IPS-11a (cell line): ENCODE measurements around the gene ACSS2.

Source experiments
- H3K4me3 ChIP-seq: one replicate; pipeline ENCODE4 v1.5.1; 2013; ENCODE audit warnings: low read depth, low read length, control low read depth

The ACSS2 gene

DNA sequence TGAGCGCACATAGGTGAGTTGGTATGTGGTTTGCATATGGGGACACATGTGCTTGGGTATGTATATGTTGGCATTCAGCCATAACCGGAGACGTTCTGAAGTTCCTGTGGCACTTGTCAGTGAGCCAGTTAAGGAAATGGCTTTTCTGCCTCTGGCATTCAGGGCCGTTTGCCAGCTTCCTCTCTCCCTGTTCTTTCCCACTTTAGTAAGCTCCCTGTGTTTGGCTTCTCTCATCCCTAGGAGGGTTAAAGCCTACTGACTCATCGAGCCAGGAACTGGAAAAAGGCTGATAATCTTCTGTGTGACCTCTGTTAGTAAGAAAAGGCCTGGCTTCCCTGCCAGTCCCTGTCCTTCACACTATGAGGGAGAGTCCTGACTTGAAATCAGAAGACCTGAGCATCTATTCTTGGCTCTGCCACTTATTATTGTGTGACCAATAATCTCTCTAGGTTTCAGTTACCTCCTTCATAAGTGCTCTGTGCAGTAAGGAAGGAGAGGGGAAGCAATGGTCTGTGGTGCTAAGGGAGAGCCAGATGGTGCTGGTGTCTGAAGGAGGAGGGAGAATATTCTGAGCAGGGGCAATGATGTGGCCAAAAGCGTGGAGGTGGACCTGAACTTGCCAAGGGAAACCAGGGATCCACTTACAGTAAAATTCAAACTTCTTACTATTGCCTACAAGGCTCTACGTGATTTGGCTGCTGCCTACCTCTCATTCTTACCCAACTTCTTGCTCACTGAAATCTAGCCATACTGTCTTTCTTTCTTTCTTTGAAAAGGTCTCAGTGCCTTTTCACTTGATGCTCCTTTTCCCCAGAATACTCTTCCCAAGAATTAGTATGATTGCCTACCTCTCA is 31.4 kb downstream of the ACSS2 start:
- H3K4me3 ChIP-seq = no peak overlapping the region

DNA sequence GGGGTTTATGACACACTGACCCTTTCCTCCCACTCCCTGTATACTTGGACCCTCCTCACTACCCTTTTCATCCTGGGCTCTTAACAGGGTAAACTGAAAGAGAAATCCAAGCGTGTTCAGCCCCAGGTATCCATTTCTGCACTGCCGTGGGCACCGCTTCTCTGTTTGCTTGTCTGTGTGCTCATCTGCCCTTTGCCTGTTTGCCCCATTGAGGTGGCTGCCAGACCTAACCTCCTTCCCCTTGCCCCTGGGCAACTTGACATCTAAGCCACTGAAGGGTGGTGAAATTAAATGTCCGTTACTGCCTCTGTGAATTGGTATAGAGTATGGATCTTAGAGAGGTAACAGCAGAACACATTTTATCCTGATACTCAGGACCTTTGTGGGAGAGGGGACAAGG is 38.7 kb downstream of the ACSS2 start:
- H3K4me3 ChIP-seq = no peak overlapping the region

DNA sequence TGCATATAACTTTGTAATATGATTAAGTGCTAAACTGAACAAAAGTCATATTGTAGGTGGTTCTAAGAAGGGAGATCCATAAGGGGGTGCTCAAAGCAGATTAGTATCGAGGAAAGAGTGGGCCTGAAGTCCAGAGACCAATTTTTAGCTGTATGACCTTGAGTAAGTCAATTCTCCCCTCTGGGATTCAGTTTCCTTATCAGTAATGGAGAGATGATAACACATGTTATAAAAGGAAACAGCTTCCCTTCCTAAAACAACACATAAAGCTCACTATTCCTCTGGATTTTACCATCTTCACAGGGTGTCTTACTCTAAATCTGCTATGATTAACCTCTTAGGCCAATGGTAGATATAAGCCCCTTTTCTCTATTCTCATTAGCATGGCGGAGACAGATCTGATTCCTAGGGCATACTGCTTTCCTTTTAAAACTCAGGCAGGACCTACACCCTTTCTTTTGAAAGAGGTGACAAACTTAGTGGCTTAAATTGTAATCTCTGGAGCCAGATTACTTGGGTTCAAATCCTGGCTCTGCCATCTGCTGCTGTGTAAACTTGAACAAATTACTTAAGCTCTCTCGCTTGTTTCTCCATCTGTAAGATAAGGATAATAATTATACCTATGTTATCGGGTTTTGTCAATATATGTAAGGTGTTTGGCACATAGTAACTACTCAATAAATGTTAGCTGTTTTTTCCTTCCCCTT is 39.5 kb downstream of the ACSS2 start:
- no peak overlapping the region for H3K4me3 ChIP-seq

DNA sequence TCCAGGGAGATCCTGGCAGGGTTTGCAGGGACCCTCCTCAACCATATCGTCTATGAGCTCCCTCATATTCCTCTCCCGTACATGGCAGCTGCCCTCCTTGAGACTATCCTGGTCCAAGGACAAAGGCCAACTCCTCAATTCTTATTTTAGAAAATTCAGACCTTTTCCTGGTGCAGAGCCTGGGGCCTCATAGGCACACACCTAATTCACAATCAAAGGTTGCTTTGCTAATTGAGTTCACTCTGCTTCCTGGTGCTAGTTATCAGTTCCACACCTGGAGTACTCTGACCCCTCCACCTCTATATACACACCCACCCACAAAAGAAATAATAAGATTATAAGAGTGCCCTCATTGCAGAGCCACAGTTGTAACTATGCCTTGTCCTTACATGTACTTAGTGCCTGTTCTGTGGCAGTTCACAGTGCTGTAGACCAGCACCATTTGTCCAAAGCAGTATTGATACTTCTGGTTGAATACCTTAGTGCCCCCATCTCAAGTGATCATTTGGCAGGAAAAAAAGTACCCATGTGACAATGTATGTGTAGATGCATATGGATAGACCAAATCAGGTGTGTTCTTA is 40.5 kb downstream of the ACSS2 start:
- no peak overlapping the region for H3K4me3 ChIP-seq

DNA sequence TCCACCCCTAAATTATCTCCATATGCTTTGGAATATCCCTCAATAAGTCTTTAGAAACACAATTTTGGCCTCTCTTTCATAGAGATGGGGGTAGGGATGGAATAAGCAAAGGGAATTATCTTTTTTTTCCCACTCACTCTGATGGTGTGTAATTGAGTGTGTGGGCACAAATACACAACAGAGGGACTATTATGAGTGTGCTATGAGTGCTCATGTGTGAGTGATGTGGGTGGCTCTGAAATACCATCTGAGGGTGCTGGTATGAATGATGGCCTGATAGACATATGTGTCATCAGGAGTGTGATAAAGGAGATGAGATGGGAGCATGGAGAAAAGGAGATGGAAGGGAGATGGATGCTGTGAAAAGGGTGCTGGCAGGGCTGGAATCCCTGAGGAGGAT is 43.6 kb downstream of the ACSS2 start:
- H3K4me3 ChIP-seq = no peak overlapping the region

DNA sequence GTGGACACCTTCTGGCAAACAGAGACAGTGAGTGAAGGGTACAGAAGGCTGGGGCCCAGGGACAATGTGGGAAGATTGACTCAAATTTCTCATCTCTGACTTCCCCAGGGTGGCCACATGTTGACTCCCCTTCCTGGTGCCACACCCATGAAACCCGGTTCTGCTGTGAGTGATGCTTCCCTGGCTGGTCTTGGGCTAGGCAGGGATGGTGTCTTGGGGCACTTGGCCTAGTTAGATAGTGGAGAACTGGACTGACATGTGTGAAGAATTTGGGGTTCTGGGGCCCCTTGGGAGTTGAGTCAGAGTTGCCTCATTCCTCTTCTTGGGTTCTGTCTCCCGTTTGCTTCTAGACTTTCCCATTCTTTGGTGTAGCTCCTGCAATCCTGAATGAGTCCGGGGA is 45.0 kb downstream of the ACSS2 start:
- no peak overlapping the region for H3K4me3 ChIP-seq

DNA sequence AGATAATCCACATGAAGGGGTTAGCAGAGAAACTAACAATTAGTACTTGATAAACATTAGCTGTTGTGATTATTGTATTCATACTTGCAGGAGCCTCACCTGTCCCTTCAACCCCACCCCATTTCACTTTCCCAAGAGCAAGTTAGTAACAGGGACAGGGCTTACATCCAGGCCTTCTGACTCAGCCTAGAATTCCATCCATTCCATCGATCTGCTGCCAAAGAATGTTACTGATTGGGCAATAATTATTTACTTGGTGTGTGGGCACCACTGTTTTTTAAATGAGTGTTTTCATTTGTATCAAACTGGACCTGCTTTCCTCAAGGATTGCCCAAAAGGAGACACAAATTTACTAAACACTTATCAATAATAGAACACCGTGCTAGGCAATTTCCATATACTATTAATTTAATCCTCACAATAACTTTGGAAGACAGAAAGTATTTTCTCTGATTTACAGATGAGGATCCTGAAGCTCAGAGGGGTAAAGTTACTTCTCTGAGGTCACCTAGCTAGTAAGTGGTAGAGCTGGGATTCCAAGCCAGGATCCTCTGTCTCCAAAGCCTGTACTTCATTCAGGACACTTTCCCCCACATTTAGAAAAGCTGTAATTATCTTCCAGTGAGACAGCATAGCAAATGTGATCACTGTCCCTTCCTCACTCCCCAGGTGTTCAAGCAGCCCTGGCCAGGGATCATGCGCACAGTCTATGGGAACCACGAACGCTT is 46.4 kb downstream of the ACSS2 start:
- H3K4me3 ChIP-seq = no peak overlapping the region

DNA sequence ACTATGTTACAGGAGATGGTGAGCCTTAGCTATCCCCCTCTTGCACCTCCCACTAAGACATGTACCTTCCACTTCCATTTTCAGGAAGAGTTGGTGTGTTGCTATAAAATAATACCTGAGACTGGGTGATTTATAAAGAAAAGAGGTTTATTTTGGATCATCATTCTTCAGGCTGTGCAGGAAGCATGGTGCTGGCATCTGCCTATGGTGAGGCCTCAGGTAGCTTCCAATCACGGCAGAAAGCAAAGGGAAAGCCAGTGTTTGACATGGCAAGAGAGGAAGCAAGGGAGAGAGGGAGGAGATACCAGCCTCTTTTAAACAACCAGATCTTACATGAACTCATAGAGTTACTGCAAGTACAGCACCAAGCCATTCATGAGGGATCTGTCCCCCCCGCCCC is 47.0 kb downstream of the ACSS2 start:
- no peak overlapping the region for H3K4me3 ChIP-seq

DNA sequence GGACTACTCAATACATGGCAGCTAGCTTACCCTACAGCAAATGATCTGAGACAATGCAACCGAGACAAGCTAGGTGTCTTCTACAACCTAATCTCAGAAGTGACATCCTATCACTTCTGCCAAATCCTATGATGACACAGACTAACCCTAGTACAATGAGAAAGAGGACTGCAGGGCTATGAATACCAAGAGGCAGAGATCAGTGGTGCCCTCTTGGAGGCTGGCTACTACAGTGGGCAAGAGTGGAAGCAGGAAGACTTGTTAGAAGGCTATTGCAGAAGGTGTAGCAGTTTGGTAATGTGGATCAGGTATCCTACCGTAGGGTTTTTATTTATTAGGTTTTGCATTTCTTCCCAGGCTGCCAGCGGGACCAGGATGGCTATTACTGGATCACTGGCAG is 48.9 kb downstream of the ACSS2 start:
- H3K4me3 ChIP-seq = no peak overlapping the region

DNA sequence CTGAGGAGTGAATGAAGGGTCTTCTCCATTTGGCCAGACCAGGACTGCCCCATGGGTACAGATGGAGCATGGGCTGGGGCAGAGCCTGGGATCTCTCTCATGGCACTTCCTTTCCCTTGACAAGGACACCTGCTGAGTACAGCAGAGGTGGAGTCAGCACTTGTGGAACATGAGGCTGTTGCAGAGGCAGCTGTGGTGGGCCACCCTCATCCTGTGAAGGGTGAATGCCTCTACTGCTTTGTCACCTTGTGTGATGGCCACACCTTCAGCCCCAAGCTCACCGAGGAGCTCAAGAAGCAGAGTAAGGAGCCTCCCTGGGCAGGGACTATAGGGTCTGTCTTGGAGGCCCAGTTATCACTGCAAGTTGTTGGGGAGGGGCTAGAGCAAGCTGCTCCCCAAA is 49.6 kb downstream of the ACSS2 start:
- no peak overlapping the region for H3K4me3 ChIP-seq

DNA sequence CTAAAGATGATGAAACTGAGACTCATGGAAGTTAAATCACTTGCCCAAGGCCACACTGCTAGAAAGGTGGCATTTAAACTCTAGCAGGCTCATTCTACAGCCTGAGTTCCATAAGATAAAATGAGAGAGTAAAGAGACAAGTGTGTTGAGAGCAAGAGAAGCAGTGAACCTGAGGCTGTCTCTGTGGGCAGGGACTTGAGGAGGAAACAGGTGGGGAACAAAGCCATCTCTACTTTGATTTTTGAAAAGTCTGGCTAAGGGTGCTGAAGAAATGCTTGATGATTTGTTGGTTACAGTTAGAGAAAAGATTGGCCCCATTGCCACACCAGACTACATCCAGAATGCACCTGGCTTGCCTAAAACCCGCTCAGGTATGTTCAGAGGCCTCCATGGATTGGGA is 50.2 kb downstream of the ACSS2 start:
- H3K4me3 ChIP-seq = no peak overlapping the region

DNA sequence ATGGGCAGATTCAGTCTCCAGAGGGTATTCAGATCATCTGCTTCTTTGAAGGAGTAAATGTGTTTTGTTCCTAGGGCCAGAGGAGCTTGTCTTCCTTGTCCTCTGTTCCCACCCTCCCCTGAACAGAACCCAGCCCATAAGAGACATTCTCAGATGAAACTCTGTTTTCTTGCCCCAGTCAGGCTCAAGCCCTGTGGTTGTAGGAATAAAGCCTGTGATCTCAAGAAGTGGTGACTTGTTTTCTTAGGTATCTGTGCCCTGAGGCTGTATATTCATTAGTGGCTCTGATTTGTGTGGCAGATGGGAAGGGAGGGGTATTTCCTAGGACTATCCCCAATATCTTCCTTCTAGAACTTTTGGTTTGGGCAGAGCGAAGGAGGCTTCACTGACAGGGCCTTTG is 51.3 kb downstream of the ACSS2 start:
- H3K4me3 ChIP-seq = no peak overlapping the region

DNA sequence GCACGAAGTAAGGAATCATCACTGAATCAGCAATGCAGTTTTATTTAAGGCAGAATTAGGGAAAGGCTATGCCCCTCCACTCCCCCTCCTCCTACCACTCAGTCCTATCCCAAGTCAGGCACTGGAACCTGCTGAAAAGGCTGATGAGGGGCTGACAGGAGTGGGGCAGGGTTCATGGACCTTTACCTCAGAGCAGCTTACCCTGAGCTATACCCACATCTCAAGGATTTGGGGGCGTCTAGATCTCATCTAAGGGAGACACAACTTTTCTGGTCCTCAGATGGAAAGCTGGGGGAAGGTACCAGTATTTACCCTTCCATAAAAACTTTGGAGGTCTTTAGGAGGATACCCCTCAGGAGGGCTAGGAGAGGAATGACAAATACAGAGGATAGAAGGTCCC is 52.0 kb downstream of the ACSS2 start:
- no peak overlapping the region for H3K4me3 ChIP-seq

DNA sequence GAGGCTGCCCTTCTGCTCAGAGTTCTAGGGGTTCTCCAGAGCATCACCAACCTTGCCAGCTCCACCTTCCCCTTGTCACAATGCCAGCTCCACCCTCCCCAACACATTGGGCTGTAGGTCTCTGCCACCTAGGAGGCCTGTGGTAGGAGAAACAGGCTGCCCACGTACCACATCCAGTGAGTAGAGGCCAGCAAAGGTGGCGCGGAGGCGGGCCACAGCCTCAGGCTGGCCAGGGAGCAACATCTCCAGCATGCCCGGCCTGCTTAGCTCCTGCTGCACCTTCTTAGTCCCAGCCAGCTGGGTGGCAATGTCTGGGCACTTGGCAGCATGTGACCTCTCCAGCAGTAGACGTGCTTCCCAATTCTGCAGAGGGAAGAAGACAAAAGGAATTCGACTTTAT is 55.4 kb downstream of the ACSS2 start:
- H3K4me3 ChIP-seq = no peak overlapping the region

DNA sequence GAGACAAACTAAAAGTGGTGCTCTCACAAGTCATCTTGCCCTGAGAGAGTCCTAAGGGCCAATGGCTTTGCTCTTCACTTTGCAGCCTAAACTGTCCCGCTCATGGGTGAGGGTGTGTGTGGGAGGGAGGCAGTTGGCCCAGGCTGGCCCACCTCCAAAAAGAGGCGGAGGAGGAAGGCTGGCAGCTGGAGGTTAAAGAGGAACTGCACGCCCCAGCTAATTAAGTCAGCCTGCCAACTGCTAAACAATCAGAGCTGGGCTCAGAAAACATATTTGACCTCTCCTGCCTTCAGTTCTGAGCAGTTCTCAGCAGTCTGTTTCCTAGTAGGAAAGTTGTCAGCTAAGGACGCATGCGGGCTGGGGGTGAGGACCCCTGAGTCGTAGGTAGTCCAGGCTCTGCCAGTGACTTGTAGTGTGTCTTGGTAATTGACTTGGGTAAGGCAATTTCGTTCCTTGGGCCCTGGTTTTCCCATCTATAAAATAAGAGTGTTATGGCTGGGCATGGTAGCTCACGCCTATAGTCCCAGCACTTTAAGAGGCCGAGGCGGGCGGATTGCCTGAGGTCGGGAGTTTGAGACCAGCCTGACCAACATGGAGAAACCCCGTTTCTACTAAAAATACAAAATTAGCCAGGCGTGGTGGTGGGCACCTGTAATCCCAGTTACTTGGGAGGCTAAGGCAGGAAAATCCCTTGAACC is 62.2 kb downstream of the ACSS2 start:
- H3K4me3 ChIP-seq = no peak overlapping the region

DNA sequence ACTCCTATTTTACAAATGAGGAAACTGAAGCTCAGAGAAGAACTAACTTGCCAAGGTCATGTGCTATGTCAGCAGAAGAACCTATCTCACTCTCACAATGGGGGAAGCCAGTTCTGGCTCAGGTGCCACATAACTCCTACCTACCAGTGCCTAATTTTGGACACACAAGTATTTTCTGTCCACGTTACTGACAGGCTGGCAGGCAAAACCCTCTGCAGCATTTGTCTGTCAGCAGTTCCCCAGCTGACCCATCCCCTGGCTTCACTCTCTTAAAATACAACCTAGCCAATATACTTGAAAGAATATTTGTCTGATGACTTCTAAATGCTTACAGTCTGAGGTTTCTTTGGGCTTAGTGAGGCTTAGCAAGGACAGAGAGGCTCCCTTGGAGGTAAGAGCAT is 63.7 kb downstream of the ACSS2 start:
- H3K4me3 ChIP-seq = no peak overlapping the region

DNA sequence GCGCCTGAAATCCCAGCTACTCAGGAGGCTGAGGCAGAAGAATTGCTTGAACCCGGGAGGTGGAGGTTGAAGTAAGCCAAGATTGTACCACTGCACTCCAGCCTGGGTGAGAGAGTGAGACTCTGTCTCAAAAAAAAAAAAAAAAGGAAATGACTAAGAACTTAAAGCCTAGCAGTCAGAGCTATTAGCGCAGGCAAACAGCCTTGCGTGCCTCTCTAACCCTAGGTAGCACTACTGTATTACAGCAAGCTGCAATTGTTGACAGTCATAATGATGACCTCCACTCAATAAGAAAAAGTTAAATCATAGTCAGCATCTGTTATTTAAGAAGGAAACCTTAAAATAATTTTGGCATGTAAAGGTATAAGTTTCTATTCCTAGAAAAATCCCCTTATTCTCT is 64.8 kb downstream of the ACSS2 start:
- no peak overlapping the region for H3K4me3 ChIP-seq

DNA sequence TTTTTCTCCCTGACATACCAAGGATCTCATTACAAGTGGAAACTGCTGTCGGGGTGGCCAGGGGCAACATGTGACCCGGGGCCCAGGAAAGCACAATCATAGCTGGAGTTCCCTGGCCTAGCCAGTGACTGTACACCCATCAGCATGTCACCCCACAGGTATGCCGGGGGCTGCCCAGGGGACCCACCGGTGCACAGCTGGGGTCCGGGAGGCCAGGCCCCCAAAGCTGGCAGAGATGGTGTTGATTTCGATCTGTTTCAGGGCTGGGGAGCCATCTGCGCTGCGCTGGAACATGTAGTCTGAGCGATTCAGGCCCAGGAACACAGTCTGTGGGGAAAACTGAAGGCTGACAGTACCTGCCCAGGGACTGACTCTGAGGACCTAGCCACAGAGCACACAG is 65.9 kb downstream of the ACSS2 start:
- H3K4me3 ChIP-seq = no peak overlapping the region

DNA sequence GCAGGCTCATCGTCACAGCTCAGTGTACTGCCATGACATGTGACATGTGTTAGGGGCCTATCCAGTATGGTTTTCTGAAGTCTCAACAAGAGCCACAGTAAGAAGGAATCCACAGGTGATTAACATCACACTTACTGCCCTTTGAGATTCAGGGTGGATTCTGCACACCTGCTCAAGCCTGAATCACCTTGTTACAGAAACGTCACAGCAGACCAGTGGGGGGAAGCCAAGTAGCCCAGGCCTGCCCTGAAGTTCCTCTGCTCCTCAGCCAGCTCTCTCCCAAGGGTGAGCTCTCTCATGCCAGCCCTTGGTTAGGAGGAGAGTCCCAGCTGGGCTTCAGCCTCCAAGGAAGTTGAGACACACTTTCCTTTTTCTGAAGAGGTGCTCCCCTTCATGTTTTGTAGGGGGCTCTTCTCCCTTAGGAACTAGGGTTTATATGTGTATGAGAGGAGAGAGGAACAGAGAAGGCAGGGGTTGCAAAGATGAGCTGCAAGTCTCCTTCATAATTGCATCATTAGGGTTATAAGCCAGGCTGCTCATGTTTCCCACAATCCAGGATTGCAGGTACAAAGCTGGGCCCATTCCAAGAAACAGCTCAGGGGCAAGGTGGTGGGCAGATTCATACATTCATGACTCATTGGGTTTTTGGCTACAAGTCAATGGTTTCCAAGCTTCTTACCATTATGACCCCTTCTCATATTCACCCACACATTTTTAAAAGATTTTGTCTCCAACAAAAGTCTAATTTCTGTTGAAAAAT is 67.6 kb downstream of the ACSS2 start:
- H3K4me3 ChIP-seq = no peak overlapping the region
